HL-60/S4 treated with retinoic acid at 250 ng/mL for 4 days and 3 days (cell line): Measurements from ENCODE around the gene ENTPD1.
"Not testable (repeated sequence)": the region's sequence is repeated elsewhere in the genome, so short reads cannot be mapped to it uniquely, and the experiment has no call there.

Experiments used
- in situ Hi-C: fragments of 300-500 bp; cut with MboI; formaldehyde crosslinking; loops from 2 replicates; pipeline ENCODE4 v1.7.0; 2022; ENCODE audit warnings: low sequenced_read_pairs

The ENTPD1 gene

GRCh38 chr10:95756809-95757684 lies 1.1 kb downstream of the ENTPD1 start:
- in situ Hi-C loops: no loop called here

DNA sequence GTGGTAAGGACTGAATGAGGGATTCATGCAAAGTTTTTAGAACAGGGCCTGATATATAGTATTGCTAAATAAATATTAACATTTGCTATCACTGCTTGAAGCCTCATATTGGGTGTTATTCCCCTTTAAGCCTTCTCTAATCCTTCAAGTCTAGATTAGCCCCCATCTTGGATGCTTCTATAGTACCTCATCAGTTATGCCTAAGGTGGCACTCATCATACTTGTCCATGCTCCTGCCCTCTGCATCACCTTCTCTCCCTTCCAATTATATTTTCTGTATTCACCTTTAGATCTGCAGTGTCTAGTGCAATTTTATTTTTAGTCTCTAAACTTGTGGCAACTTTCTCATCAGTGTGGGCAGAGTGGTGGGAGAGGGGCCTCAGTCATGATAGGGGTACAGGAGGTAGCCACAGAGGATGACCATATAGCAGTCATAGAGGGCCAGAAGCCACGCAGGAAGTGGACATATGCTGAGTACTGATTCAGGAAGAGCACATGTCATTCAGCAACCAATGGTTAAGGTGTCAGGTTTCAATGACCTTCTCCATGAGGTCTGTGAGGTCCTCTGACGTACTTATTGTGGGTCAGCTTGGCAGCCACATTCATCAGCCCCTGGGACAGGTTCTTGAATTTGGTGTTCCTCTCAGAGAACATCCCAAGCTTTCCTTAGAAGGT lies 2.5 kb downstream of the ENTPD1 start:
- in situ Hi-C loops: no loop called here

DNA sequence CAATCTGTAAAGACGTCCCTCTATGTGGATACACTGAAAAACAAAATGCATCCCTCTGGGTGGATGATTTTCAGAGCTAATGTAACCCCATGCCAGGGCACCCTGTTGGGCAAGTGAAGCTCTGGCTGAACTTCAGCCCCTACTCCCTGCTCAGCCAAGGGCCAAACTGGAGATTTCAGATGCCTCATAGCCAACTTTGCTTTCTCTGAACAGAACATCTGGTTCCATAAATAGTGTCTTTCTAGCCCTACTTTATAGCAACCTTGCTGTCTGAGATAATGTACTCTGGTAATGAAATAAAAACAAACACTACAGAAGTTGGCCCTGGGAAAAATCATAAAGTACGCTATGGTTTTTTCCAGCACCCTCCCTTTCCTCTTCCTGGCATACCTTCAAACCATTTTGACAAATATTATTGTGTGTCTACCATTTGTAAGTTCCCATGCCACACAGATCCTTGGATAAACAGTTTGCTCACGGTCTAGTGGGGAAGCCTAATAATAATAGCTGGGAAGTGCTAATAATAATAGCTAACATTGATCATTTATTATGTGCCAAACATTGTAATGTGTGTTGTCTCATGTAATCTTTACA lies 3.4 kb downstream of the ENTPD1 start:
- in situ Hi-C loops: no loop called here

DNA sequence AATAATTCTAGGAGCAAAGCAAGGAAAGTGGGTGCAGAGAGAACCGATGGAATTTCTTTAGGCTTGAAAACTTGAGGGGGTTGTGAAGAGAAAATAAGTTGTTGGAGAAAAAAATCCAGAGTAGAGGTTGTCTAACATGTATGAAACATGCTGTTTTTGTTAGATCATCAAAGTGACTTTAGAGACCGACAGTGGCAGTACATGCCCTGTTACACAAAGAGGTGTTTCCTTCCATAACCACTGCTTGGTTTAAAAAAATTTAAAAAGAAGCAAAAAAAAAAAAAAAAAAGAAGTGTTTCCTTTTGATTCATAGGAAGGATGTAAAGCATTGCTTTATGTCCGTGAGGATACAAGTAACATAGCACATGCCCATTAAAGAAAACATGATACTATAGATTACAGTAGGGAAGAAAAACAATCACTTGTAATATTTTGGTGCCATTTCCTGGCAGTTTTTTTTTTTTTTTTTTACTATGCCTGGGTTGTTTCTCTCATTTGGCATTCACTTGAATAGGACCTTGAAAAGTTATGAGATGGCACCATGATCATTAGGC lies 6.1 kb downstream of the ENTPD1 start:
- in situ Hi-C loops: no loop called here

GRCh38 chr10:95767884-95768556 lies 12.1 kb downstream of the ENTPD1 start:
- in situ Hi-C loops: no loop called here

DNA sequence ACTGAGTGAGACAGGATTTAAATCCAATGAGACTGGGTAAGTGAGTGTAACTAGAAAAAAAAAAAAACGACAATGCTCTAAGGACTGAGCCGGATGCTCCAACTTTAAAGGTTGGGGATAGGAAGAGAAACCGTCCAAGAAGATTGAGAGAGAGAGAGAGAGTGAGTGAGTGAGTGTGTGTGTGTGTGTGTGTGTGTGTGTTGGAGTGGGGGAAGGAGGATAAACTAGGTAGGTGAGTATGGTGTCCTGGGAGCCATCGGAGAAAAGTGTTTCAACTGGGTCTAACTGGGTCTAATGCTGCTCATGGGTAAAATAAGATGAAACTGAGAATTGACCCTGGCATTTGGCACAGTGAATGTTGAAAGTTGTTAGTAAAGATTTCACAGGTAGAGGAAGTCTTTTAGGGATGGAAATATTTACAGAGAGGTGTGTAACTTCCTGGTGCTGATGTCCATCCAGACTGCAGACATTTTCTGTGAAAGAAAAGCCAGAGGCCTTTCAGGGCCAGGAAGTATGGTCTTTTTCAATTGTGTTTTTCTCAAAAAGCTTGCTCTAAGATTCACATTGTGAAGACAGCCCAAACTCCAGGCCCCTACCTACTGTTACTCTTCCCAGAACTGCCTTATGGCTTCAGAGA lies 14.2 kb downstream of the ENTPD1 start:
- in situ Hi-C loops: no loop called here

DNA sequence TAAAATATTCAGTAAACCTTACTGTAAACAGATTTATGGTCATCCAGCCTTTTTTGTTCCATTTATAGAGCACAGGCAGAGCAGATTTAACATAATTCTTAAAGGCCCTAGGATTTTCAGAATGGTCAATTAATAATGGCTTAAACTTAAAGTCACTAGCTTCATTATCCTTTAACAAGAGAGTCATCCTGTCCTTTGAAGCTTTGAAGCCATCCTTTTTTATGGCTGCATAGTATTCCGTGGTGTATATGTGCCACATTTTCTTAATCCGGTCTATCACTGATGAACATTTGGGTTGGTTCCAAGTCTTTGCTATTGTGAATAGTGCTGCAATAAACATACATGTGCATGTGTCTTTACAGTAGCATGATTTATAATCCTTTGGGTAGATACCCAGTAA lies 17.5 kb downstream of the ENTPD1 start:
- in situ Hi-C loops: not testable (repeated sequence)

DNA sequence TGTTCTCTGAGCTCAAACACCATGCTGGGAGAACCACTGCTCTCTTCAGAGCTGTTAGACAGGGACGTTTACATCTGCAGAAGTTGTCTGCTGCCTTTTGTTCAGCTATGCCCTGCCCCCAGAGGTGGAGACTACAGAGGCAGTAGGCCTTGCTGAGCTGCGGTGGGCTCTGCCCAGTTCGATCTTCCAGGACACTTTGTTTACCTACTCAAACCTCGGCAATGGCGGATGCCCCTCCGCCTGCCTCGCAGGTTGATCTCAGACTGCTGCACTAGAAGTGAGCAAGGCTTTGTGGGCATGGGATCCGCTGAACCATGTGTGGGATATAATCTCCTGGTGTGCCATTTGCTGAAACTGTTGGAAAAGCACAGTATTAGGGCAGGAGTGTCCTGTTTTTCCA lies 21.7 kb downstream of the ENTPD1 start:
- in situ Hi-C loops: not testable (repeated sequence)

GRCh38 chr10:95782318-95782717 lies 26.4 kb downstream of the ENTPD1 start:
- in situ Hi-C loops: no loop called here

- in situ Hi-C loops: no loop called here
Observed at GRCh38 chr10:95783741-95784140, 27.8 kb downstream of the ENTPD1 start.

DNA sequence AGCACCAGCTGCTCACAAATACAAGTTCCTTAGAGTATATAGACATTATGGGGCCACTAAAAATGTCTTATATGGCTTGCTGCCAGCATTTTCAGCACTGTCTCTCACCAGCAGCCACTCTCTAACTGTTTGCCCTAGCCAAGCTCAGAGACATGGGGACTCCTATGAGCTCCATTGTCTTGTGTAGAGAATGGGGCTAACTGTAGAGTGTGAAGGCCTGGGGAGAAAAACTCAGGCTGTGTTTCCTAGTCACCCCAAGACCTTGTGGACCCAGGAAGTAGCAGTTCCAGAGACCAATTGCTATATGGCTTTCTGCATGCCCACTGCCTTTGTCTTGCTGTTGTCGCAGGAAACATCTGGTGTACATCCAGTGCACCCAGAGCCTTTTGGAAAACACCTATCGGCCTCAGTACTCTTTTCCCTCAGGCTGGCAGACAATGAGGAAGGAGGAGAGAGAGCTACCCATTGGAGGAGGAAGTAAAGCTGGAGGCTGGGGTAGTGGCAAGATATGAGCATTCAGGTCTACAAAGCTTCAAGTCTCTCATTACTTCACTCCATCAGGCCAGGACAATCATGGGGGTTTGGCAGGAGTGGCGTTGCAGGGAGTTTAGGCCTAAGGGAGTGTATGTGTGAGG lies 28.4 kb downstream of the ENTPD1 start:
- in situ Hi-C loops: no loop called here

- in situ Hi-C loops: no loop called here
Observed at GRCh38 chr10:95785317-95785716, 29.4 kb downstream of the ENTPD1 start.

- in situ Hi-C loops: no loop called here
Observed at GRCh38 chr10:95785942-95786669, 30.1 kb downstream of the ENTPD1 start.

DNA sequence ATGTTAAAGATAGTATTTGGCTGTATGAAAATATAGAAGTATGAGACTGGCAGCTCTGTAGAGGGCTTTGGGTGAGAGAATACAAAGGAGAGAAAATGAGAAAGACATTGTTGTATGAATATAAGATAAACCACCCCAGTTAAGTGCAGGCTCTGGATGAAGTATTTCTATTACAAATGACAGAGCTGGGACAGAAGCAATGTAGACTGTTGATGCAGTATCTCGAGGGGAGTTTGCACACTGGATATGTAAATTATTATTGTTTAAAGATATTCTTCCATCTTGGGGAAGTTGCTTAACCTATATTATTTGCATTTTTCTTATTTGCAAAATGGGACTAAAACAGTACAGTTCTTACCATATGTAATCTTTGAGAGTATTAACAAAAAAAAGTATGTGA lies 31.5 kb downstream of the ENTPD1 start:
- in situ Hi-C loops: no loop called here

DNA sequence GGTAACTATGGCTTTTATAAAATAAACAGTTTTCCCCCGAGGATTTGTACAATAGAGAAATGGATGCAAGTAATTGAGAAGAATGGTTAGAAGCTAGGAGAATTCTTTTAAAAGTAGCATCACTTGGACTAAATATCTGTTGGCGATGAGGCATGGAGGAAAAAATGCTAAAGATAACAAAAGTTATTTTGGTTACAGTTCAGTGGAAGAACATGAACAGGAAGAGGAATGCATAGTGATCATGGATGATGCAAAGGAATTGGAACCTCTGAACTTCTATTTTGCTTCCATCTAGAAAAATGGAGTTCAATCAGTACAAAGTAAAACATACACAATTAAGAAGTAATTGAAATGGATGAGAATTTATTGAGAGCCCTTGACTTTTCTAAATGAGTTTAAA lies 32.9 kb downstream of the ENTPD1 start:
- in situ Hi-C loops: no loop called here

GRCh38 chr10:95789902-95790301 lies 33.9 kb downstream of the ENTPD1 start:
- in situ Hi-C loops: no loop called here

DNA sequence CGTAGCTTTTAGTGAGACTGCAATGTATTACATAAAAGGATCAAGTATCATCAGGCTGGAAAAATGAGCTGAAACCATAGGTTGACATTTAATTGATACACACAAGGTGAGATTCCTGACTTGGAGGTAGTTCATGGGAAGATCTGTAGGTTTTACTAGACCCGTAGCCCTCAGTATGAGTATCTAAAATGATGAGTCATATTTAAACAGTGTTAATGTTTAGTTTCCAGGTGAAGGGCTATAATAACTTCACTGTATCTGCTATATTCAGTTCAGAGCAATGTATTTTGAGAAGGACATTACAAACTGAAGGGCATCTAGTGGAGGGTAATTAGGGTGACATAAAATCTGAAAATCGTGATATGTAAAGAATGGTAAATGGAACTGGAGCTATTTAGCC lies 35.0 kb downstream of the ENTPD1 start:
- in situ Hi-C loops: no loop called here

GRCh38 chr10:95791425-95791979 lies 35.5 kb downstream of the ENTPD1 start:
- in situ Hi-C loops: no loop called here

- in situ Hi-C loops: no loop called here
Observed at GRCh38 chr10:95792211-95792780, 36.3 kb downstream of the ENTPD1 start.
